Ovary (tissue), 9 donors: Measurements from ENCODE around the gene ZSWIM5. TPM values are rescaled to one million over a fixed set of nuclear protein-coding genes. Genes with fewer than 3 reads are reported as not detected.
"Not testable (repeated sequence)": the region's sequence is repeated elsewhere in the genome, so short reads cannot be mapped to it uniquely, and the experiment has no call there.

Experiments used
- DNase-seq, 5 donors: peaks; one replicate each; pipeline ENCODE4 v3.0.0-alpha.2; 2019 to 2020
- H3K27ac ChIP-seq, 2 donors: fragments of 200-600 bp; one replicate each; pipeline versions ENCODE4 v1.5.1 to v1.8.0; 2019 to 2022
- H3K27me3 ChIP-seq: fragments of 200-600 bp; one replicate; pipeline ENCODE4 v1.8.0; 2022
- H3K36me3 ChIP-seq: fragments of 200-600 bp; sonication (generic); one replicate; pipeline ENCODE4 v1.5.1; 2019
- H3K4me1 ChIP-seq: one replicate; pipeline ENCODE4 v1.8.1; 2013; ENCODE audit warnings: mild to moderate bottlenecking, moderate library complexity; ENCODE audit not compliant: insufficient read depth
- H3K4me3 ChIP-seq: fragments of 200-600 bp; sonication (generic); one replicate; pipeline ENCODE4 v1.5.1; 2017
- H3K9me3 ChIP-seq, 2 donors: fragments of 200-600 bp in 1 of 2; sonication (generic) in 1 of 2; one replicate each; pipeline versions ENCODE4 v1.5.1 to v1.8.1; 2013 to 2019; ENCODE audit warnings: mild to moderate bottlenecking in 1 of 2, moderate library complexity in 1 of 2
- CTCF ChIP-seq, 3 donors: fragments of 450-650 bp in 2 of 3; fragments of 200-600 bp in 1 of 3; IDR thresholded peaks; one replicate each; pipeline versions ENCODE4 v1.5.1 to v1.8.0; 2016 to 2022; ENCODE audit warnings: antibody characterized with exemption in 3 of 3, mild to moderate bottlenecking in 1 of 3
- EP300 ChIP-seq: sonication (generic); formaldehyde crosslinking; IDR thresholded peaks from one replicate; pipeline ENCODE4 v1.6.1; 2017; ENCODE audit warnings: antibody characterized with exemption
- POLR2A ChIP-seq: fragments of 450-650 bp; IDR thresholded peaks from one replicate; pipeline ENCODE4 v1.6.1; 2017; ENCODE audit warnings: antibody characterized with exemption, mild to moderate bottlenecking, moderate library complexity
- WGBS, 3 donors: extraction: QIAGEN DNeasy Blood & Tissue Kit in 1 of 3; methylation state at CpG; one replicate each; pipeline versions ENCODE4 v1.1.5 to v1.1.7; 2013 to 2017; 5-methylcytosine and 5-hydroxymethylcytosine counted together
- intact Hi-C, 4 donors: fragments of 100-400 bp; cut with DNase I; formaldehyde crosslinking; loops; one replicate each; pipeline versions ENCODE4 v1.11.0 to v1.15.1; 2022 to 2023
- polyA plus RNA-seq, 2 donors: library from polyadenylated mRNA; stranded (reverse); fragments of 200-250 nt in 1 of 2; fragments of 350-450 nt in 1 of 2; fragmentation: Illumina TruSeq in 1 of 2; extraction: RNeasy Lipid Tissue Mini Kit (QIAGEN cat#74804) in 1 of 2; gene quantifications; one replicate each; pipeline ENCODE4 v1.2.3, GENCODE V29; 2013 to 2014
- total RNA-seq, 7 donors: library from RNA; depleted of rRNA in 2 of 7; stranded (reverse); fragments of >200 nt in 2 of 7; fragmentation: NEBNext Ultra II Directional in 3 of 7; extraction: Animal tissue kit (Norgen Biotek cat#: 25700) in 3 of 7; gene quantifications; one replicate each; pipeline versions ENCODE4 v1.1.0 to v1.2.4, GENCODE V29; 2016 to 2023
- donor health status: DM: no; HTN: no; CAD: no; lungs with moderate emphysema.
- donor health status: DM: no; HTN: no; CAD: no.
- donor health status: Bipolar disorder and iron deficiency.
- donor health status: DM: yes; HTN: yes; CAD: no.
- donor health status: DM: no; HTN: no; CAD: no.
- donor health status: DM: yes; HTN: yes; CAD: no.

The ZSWIM5 gene
- total and polyA plus RNA-seq, 9 donors: 6.0 to 13.3 (median 10.0) TPM

GRCh38 chr1:45107782-45108181 lies 98.6 kb downstream of the ZSWIM5 start:
- no peak for DNase-seq
- intact Hi-C loops: no loop called here

GRCh38 chr1:45106864-45107263 lies 99.5 kb downstream of the ZSWIM5 start:
- H3K4me1 ChIP-seq, DNase-seq, H3K9me3 ChIP-seq, H3K36me3 ChIP-seq, H3K4me3 ChIP-seq, H3K27ac ChIP-seq, intact Hi-C loops, H3K27me3 ChIP-seq: not testable (repeated sequence)
- 88 to 94% (median 88%) methylated on average over 6 of the region's 6 CpGs for WGBS, 3 donors

More at GRCh38 chr1:45107782-45108181, 98.6 kb downstream of the ZSWIM5 start:
- H3K4me1 ChIP-seq: no peaks in the 10 kb centered on the region
- TF ChIP-seq CTCF (IDR thresholded peaks at IDR 0.05) (no peak), EP300 (no peak), POLR2A (no peak)
- WGBS, 3 donors: 91 to 92% (median 91%) methylated on average over 3 of the region's 3 CpGs
- H3K9me3 ChIP-seq: no peaks in the 10 kb centered on the region
- no peaks in the 10 kb centered on the region for H3K36me3 ChIP-seq
- no peaks in the 10 kb centered on the region for H3K27me3 ChIP-seq
- H3K27ac ChIP-seq: no peak overlapping the region
- H3K4me3 ChIP-seq: no peak overlapping the region

- DNase-seq, H3K27me3 ChIP-seq, H3K36me3 ChIP-seq, H3K27ac ChIP-seq, H3K4me3 ChIP-seq, H3K9me3 ChIP-seq, H3K4me1 ChIP-seq, intact Hi-C loops: not testable (repeated sequence)
- WGBS, 3 donors: 97 to 99% (median 98%) methylated on average over 14 to 31 of the region's 31 CpGs
Observed at GRCh38 chr1:45106156-45106545, 100.3 kb downstream of the ZSWIM5 start.

GRCh38 chr1:45105486-45106155 lies 100.8 kb downstream of the ZSWIM5 start:
- H3K36me3 ChIP-seq, H3K4me1 ChIP-seq, H3K9me3 ChIP-seq: not testable (repeated sequence)

GRCh38 chr1:45103534-45103933 lies 102.9 kb downstream of the ZSWIM5 start:
- Histone ChIP-seq H3K4me3 (no peak overlapping the region), H3K36me3 (no peaks in the 10 kb centered on the region), H3K27ac (no peak overlapping the region), H3K27me3 (no peaks in the 10 kb centered on the region), H3K9me3 (no peaks in the 10 kb centered on the region), H3K4me1 (no peaks in the 10 kb centered on the region)
- intact Hi-C loops: no loop called here
- DNase-seq: no peak
- no peak for TF ChIP-seq POLR2A
- no peak for TF ChIP-seq EP300
- no peak for TF ChIP-seq CTCF (IDR thresholded peaks at IDR 0.05)

More at GRCh38 chr1:45105486-45106155, 100.8 kb downstream of the ZSWIM5 start:
- H3K27me3 ChIP-seq, intact Hi-C loops, H3K27ac ChIP-seq, H3K4me3 ChIP-seq, DNase-seq: not testable (repeated sequence)
- WGBS, 3 donors: 95 to 97% (median 95%) methylated on average over 39 to 43 of the region's 43 CpGs

GRCh38 chr1:45101947-45102346 lies 104.5 kb downstream of the ZSWIM5 start:
- intact Hi-C loops: no loop called here
- no peak for DNase-seq
- Histone ChIP-seq H3K4me1 (no peaks in the 10 kb centered on the region), H3K36me3 (no peaks in the 10 kb centered on the region), H3K4me3 (no peak overlapping the region), H3K27me3 (no peaks in the 10 kb centered on the region), H3K27ac (no peak overlapping the region), H3K9me3 (no peaks in the 10 kb centered on the region)
- TF ChIP-seq CTCF (IDR thresholded peaks at IDR 0.05): no peak
- no peak for TF ChIP-seq EP300
- TF ChIP-seq POLR2A: no peak

- DNase-seq, H3K36me3 ChIP-seq, H3K4me3 ChIP-seq, intact Hi-C loops, H3K27me3 ChIP-seq, H3K9me3 ChIP-seq, H3K4me1 ChIP-seq, H3K27ac ChIP-seq: not testable (repeated sequence)
- 92 to 94% (median 92%) methylated on average over 5 of the region's 5 CpGs for WGBS, 3 donors
Observed at GRCh38 chr1:45101528-45101927, 104.9 kb downstream of the ZSWIM5 start.
